Spinal cord (tissue), 10 donors: Measurements from ENCODE around the gene APOA1. TPM values are rescaled to one million over a fixed set of nuclear protein-coding genes. Genes with fewer than 3 reads are reported as not detected.
A peak's percentile ranks its signal among the peaks of the same experiment; 100 is the strongest.

Source experiments
- DNase-seq, 6 donors: peaks; one replicate each; pipeline versions ENCODE4 v3.0.0 to v3.0.0-alpha.2; 2013 to 2015; ENCODE audit warnings: low spot score in 6 of 6, low read depth in 4 of 6
- H3K27ac ChIP-seq: one replicate; pipeline ENCODE4 v1.5.1; 2013; ENCODE audit warnings: low read depth, low read length, control low read depth
- H3K27me3 ChIP-seq: one replicate; pipeline ENCODE4 v1.6.1; 2013; ENCODE audit warnings: low read length; ENCODE audit not compliant: control insufficient read depth, insufficient read depth
- H3K36me3 ChIP-seq: one replicate; pipeline ENCODE4 v1.6.1; 2013; ENCODE audit warnings: low read length; ENCODE audit not compliant: control insufficient read depth, insufficient read depth
- H3K4me1 ChIP-seq: one replicate; pipeline ENCODE4 v1.6.1; 2013; ENCODE audit warnings: low read length; ENCODE audit not compliant: control insufficient read depth, insufficient read depth
- H3K4me3 ChIP-seq: one replicate; pipeline ENCODE4 v1.5.1; 2013; ENCODE audit warnings: low read depth, low read length, control low read depth
- H3K9me3 ChIP-seq: one replicate; pipeline ENCODE4 v1.6.1; 2013; ENCODE audit warnings: low read length; ENCODE audit not compliant: control insufficient read depth, insufficient read depth
- WGBS: methylation state at CpG from one replicate; pipeline ENCODE4 v1.1.5; 2013; ENCODE audit warnings: missing lambda C conversion rate; ENCODE audit not compliant: insufficient coverage; 5-methylcytosine and 5-hydroxymethylcytosine counted together
- long read RNA-seq, 4 donors: transcript quantifications; one replicate each; lab custom pipeline, GENCODE V29; 2026
- polyA plus RNA-seq, 2 donors: library from polyadenylated mRNA; unstranded; fragments of 120-200 nt; gene quantifications; one replicate each; pipeline ENCODE4 v1.2.1, GENCODE V29; 2013; ENCODE audit not compliant: insufficient read length in 2 of 2
- total RNA-seq, 2 donors: library from RNA; depleted of rRNA in 1 of 2; stranded (reverse); fragments of 120-200 nt in 1 of 2; fragments of >200 nt in 1 of 2; gene quantifications; one replicate each; pipeline versions ENCODE4 v1.2.3 to v1.2.4, GENCODE V29; 2013 to 2014
- donor health status: healthy.

Gene APOA1
- total RNA-seq (1 to 10 TPM; 2.5 to 9.1 TPM), polyA plus RNA-seq (1 to 10 TPM; 2.6 to 6.7 TPM)
- long read RNA-seq, donor 1, partial matches to known transcripts, result 0 of 1 reads
- long read RNA-seq, donor 1, other reads (novel, unspliced or antisense), result 0 of 1 reads
- long read RNA-seq, donor 2, transcript APOA1-201 (4 exons, 1,227 nt), result major isoform, 5 of 8 reads
- long read RNA-seq, donor 2, partial matches to known transcripts, result 0 of 8 reads
- long read RNA-seq, donor 2, other reads (novel, unspliced or antisense), result 0 of 8 reads
- long read RNA-seq, donor 3, partial matches to known transcripts, result 0 of 1 reads
- long read RNA-seq, donor 3, other reads (novel, unspliced or antisense), result 0 of 1 reads
- long read RNA-seq, donor 4, partial matches to known transcripts, result 0 of 2 reads
- long read RNA-seq, donor 4, other reads (novel, unspliced or antisense), result 0 of 2 reads

GRCh38 chr11:116837231-116838091 lies at the start of gene APOA1:
Gene APOA1 (minus strand): TSS chr11:116837622. CDS start chr11:116837387, 235 bp downstream.
- Histone ChIP-seq H3K9me3 (no peaks in the 10 kb centered on the region), H3K4me1 (peaks cover 49% of the 10 kb centered on the region), H3K27ac (peak within 1 kb of the TSS; percentile 82), H3K27me3 (no peaks in the 10 kb centered on the region), H3K36me3 (no peaks in the 10 kb centered on the region), H3K4me3 (no peak within 1 kb of the TSS)
- DNase-seq, result peak in 1 of 6 donors; percentile 33
- WGBS, result 82% methylated on average over 14 of the region's 19 CpGs

GRCh38 chr11:116885951-116886655 lies 48.7 kb upstream of the APOA1 start:
- H3K27me3 ChIP-seq, result no peaks in the 10 kb centered on the region
- H3K4me3 ChIP-seq, result no peak overlapping the region
- 0% methylated on average over 1 of the region's 5 CpGs for WGBS
- peak in 4 of 6 donors; percentile 21 to 84 (median 44) for DNase-seq
- no peaks in the 10 kb centered on the region for H3K4me1 ChIP-seq
- H3K27ac ChIP-seq, result no peak overlapping the region
- H3K36me3 ChIP-seq, result peaks cover 1% of the 10 kb centered on the region
- no peaks in the 10 kb centered on the region for H3K9me3 ChIP-seq

GRCh38 chr11:116882386-116882785 lies 45.0 kb upstream of the APOA1 start:
- no peaks in the 10 kb centered on the region for H3K27me3 ChIP-seq
- no peaks in the 10 kb centered on the region for H3K9me3 ChIP-seq
- H3K36me3 ChIP-seq, result no peaks in the 10 kb centered on the region
- no peak for DNase-seq
- no peak overlapping the region for H3K4me3 ChIP-seq
- no peak overlapping the region for H3K27ac ChIP-seq
- no peaks in the 10 kb centered on the region for H3K4me1 ChIP-seq

GRCh38 chr11:116881143-116881542 lies 43.7 kb upstream of the APOA1 start:
- H3K27ac ChIP-seq, result peak overlapping the region; percentile 25

GRCh38 chr11:116879800-116880625 lies 42.6 kb upstream of the APOA1 start:
- Histone ChIP-seq H3K36me3 (peaks cover 8% of the 10 kb centered on the region), H3K4me3 (no peak overlapping the region), H3K27me3 (no peaks in the 10 kb centered on the region), H3K27ac (peak overlapping the region; percentile 34), H3K9me3 (no peaks in the 10 kb centered on the region), H3K4me1 (no peaks in the 10 kb centered on the region)
- 29% methylated on average over 1 of the region's 5 CpGs for whole genome bisulfite sequencing
- peak in 5 of 6 donors; percentile 38 to 91 (median 62) for DNase-seq

More at GRCh38 chr11:116881143-116881542, 43.7 kb upstream of the APOA1 start:
- Histone ChIP-seq H3K4me3 (no peak overlapping the region), H3K4me1 (no peaks in the 10 kb centered on the region), H3K9me3 (no peaks in the 10 kb centered on the region), H3K27me3 (no peaks in the 10 kb centered on the region), H3K36me3 (peaks cover 5% of the 10 kb centered on the region)
- DNase-seq, result peak in 1 of 6 donors; percentile 76
- WGBS, result 59% methylated on average over 5 of the region's 6 CpGs

- no peaks in the 10 kb centered on the region for H3K9me3 ChIP-seq
- no peak overlapping the region for H3K27ac ChIP-seq
- no peaks in the 10 kb centered on the region for H3K27me3 ChIP-seq
- no peak for DNase-seq
- no peak overlapping the region for H3K4me3 ChIP-seq
- peaks cover 23% of the 10 kb centered on the region for H3K36me3 ChIP-seq
- no peaks in the 10 kb centered on the region for H3K4me1 ChIP-seq
- 94% methylated on average over 7 of the region's 8 CpGs for WGBS
Observed at GRCh38 chr11:116876656-116877055, 39.2 kb upstream of the APOA1 start.

GRCh38 chr11:116875194-116875593 lies 37.8 kb upstream of the APOA1 start:
- 100% methylated on average over 2 of the region's 7 CpGs for WGBS
- H3K4me3 ChIP-seq, result no peak overlapping the region
- no peak for DNase-seq
- H3K27ac ChIP-seq, result no peak overlapping the region
- peaks cover 29% of the 10 kb centered on the region for H3K36me3 ChIP-seq
- no peaks in the 10 kb centered on the region for H3K9me3 ChIP-seq
- H3K4me1 ChIP-seq, result no peaks in the 10 kb centered on the region
- H3K27me3 ChIP-seq, result no peaks in the 10 kb centered on the region

GRCh38 chr11:116874251-116874650 lies 36.8 kb upstream of the APOA1 start:
- H3K36me3 ChIP-seq, result peaks cover 34% of the 10 kb centered on the region
- H3K4me3 ChIP-seq, result no peak overlapping the region
- no peaks in the 10 kb centered on the region for H3K4me1 ChIP-seq
- DNase-seq, result no peak
- H3K9me3 ChIP-seq, result no peaks in the 10 kb centered on the region
- H3K27ac ChIP-seq, result no peak overlapping the region
- H3K27me3 ChIP-seq, result no peaks in the 10 kb centered on the region
- 100% methylated on average over 1 of the region's 2 CpGs for WGBS
